Measurements from ENCODE around the gene ZDHHC17. TPM values are rescaled to one million over a fixed set of nuclear protein-coding genes. Genes with fewer than 3 reads are reported as not detected.

ZDHHC17 gene
- total RNA-seq, 1 donor from 2014 or later = 17.0 TPM

DNA sequence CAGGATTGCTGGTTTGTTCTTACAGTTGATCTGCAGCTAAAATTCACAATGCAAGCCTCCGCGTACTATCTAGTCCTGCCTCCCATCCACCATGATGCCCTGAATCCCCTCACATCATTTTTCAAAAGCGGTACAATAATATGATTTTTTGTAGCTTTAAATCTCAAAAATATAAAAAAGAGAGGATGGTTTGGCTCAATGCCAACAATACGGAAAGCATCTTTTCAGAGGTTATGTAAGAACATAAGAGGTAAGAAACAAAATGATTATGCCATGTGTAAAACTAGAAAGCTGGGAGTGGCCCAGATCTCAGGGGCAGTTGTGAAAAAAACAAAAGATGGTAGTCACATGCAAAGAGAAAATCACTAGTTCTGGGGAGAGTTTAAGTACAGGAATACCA, 24.0 kb upstream of the ZDHHC17 start:
- H3K9me3 ChIP-seq (replicated peaks) = peaks cover 21% of the 10 kb centered on the region
- no peak overlapping the region for H3K4me3 ChIP-seq
- no peaks in the 10 kb centered on the region for H3K27me3 ChIP-seq (ENCODE audit: low read depth)
- H3K36me3 ChIP-seq = no peaks in the 10 kb centered on the region
- intact Hi-C loops (cut with micrococcal nuclease) = no loop called here
- DNase-seq = no peak
- no peaks in the 10 kb centered on the region for H3K4me1 ChIP-seq
- TF ChIP-seq, protein P1, sequence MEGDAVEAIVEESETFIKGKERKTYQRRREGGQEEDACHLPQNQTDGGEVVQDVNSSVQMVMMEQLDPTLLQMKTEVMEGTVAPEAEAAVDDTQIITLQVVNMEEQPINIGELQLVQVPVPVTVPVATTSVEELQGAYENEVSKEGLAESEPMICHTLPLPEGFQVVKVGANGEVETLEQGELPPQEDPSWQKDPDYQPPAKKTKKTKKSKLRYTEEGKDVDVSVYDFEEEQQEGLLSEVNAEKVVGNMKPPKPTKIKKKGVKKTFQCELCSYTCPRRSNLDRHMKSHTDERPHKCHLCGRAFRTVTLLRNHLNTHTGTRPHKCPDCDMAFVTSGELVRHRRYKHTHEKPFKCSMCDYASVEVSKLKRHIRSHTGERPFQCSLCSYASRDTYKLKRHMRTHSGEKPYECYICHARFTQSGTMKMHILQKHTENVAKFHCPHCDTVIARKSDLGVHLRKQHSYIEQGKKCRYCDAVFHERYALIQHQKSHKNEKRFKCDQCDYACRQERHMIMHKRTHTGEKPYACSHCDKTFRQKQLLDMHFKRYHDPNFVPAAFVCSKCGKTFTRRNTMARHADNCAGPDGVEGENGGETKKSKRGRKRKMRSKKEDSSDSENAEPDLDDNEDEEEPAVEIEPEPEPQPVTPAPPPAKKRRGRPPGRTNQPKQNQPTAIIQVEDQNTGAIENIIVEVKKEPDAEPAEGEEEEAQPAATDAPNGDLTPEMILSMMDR (IDR thresholded peaks at IDR 0.05; ENCODE audit: borderline replicate concordance) = no peak
- no peak overlapping the region for H3K27ac ChIP-seq (replicated peaks)

DNA sequence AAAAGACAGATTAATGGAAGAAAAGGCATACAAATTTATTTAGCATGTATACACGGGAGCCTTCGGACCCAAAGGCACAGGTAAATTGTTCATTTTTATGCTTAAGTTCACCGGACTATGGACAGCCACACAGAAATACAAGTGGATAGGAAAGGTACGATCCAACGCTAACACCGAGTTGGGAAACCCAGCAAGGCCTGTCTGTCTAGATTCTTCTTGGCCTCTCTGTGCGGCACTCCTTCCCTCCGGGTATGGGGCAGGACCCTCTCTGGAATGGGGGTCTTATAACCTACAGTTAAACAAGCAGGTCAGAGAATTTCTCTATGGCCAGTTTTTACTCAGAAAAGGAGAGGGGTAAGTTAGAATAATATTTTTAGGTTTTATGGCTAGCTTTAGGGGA, 23.4 kb upstream of the ZDHHC17 start:
- H3K4me1 ChIP-seq = no peaks in the 10 kb centered on the region
- TF ChIP-seq, protein P1 (IDR thresholded peaks at IDR 0.05; ENCODE audit: borderline replicate concordance) = no peak
- no peaks in the 10 kb centered on the region for H3K36me3 ChIP-seq
- H3K27me3 ChIP-seq (ENCODE audit: low read depth) = no peaks in the 10 kb centered on the region
- H3K9me3 ChIP-seq (replicated peaks) = peaks cover 21% of the 10 kb centered on the region
- intact Hi-C loops (cut with micrococcal nuclease) = no loop called here
- H3K4me3 ChIP-seq = no peak overlapping the region
- no peak for DNase-seq
- H3K27ac ChIP-seq (replicated peaks) = no peak overlapping the region

DNA sequence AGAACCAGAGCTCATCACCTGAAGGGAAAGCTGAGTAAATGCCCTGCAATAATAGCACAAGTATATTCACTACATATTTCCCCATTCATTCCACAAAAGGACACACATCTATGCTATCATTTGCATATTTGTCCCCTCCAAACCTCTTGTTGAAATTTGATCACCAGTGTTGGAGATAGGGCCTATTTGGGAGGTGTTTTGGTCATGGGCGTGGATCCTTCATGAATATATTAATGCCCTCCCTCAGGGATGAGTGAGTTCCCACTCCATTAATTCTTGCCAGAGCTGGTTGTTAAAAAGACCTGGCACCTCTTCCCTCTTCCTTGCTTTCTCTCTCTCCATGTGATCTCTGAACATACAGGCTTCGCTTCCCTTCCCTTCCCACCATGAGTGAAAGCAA, 18.6 kb upstream of the ZDHHC17 start:
- no peak overlapping the region for H3K27ac ChIP-seq (replicated peaks)
- no peaks in the 10 kb centered on the region for H3K36me3 ChIP-seq
- H3K27me3 ChIP-seq (ENCODE audit: low read depth) = no peaks in the 10 kb centered on the region
- no peak overlapping the region for H3K4me3 ChIP-seq
- TF ChIP-seq, protein P1 (IDR thresholded peaks at IDR 0.05; ENCODE audit: borderline replicate concordance) = no peak
- H3K4me1 ChIP-seq = no peaks in the 10 kb centered on the region
- no peaks in the 10 kb centered on the region for H3K9me3 ChIP-seq (replicated peaks)
- no peak for DNase-seq
- intact Hi-C loops (cut with micrococcal nuclease) = no loop called here

DNA sequence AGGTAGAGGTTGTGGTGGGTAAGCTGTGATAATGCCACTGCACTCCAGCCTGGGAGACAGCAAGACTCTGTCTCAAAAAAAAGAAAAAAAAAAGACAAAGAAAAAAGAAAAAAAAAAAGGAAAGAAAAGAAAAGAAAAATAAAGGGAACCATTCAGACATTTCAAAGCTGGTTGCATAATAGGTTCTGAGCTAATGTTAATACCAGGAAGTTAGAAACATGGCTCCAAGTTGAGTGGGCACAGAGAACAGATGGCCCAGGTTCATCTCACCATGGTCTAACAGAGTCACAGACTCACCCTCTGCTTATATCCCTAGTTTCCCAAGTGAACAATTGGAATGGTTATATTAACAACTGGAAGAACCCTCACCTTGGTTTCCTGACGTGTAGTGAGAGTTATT, 17.4 kb upstream of the ZDHHC17 start:
- no peaks in the 10 kb centered on the region for H3K4me1 ChIP-seq
- DNase-seq = no peak
- no peaks in the 10 kb centered on the region for H3K36me3 ChIP-seq
- no peaks in the 10 kb centered on the region for H3K9me3 ChIP-seq (replicated peaks)
- H3K27ac ChIP-seq (replicated peaks) = no peak overlapping the region
- intact Hi-C loops (cut with micrococcal nuclease) = no loop called here
- H3K27me3 ChIP-seq (ENCODE audit: low read depth) = no peaks in the 10 kb centered on the region
- no peak overlapping the region for H3K4me3 ChIP-seq
- TF ChIP-seq, protein P1 (IDR thresholded peaks at IDR 0.05; ENCODE audit: borderline replicate concordance) = no peak

DNA sequence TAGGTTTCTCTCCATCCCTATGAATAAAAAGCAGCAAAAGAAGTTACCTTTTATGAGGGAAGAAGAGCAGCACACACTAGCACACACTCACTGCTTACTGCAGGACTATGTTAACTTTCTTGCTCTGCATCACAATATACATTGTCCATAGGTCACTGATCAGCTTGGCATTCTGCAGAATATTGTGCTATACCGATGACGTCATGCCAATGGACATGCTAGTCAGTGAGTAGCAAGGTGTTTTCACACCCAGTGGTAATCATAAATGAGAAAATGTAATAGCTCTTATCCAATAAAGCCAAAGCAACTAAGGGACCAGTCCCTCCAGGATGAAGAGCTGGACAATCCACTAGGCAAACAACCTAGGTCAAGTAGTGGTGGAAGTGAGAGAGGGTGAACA, 16.7 kb upstream of the ZDHHC17 start:
- no peak for DNase-seq
- no peaks in the 10 kb centered on the region for H3K36me3 ChIP-seq
- no peaks in the 10 kb centered on the region for H3K27me3 ChIP-seq (ENCODE audit: low read depth)
- TF ChIP-seq, protein P1 (IDR thresholded peaks at IDR 0.05; ENCODE audit: borderline replicate concordance) = no peak
- no peak overlapping the region for H3K27ac ChIP-seq (replicated peaks)
- no peak overlapping the region for H3K4me3 ChIP-seq
- intact Hi-C loops (cut with micrococcal nuclease) = no loop called here
- no peaks in the 10 kb centered on the region for H3K4me1 ChIP-seq
- H3K9me3 ChIP-seq (replicated peaks) = no peaks in the 10 kb centered on the region

All from left ventricle myocardium inferior (tissue), 1 donor.